Fibroblast of the aortic adventitia (primary cell): ENCODE measurements around the gene KIAA1328. TPM values are rescaled to one million over a fixed set of nuclear protein-coding genes. Genes with fewer than 3 reads are reported as not detected.

Experiments
- DNase-seq: peaks from one replicate; pipeline ENCODE4 v3.0.0-alpha.2; 2010; ENCODE audit warnings: low read depth
- H3K4me3 ChIP-seq: 2 replicates; pipeline ENCODE4 v1.5.1; 2011; ENCODE audit warnings: low read depth, mild to moderate bottlenecking, control low read depth, low read length, moderate library complexity
- total RNA-seq: library from RNA; depleted of rRNA; stranded (reverse); fragments of >200 nt; gene quantifications from 2 replicates; pipeline ENCODE4 v1.2.3, GENCODE V29; 2012; ENCODE audit warnings: low replicate concordance
- TF ChIP-seq, protein P1 (sequence below): IDR thresholded peaks from 2 replicates; pipeline ENCODE4 v1.5.1; 2011; ENCODE audit warnings: mild to moderate bottlenecking, low read length, control low read depth, inconsistent platforms; ENCODE audit not compliant: insufficient read depth

Gene KIAA1328
- total RNA-seq, 1 donor = 13.6 TPM

- no peak for DNase-seq
- TF ChIP-seq, protein P1, sequence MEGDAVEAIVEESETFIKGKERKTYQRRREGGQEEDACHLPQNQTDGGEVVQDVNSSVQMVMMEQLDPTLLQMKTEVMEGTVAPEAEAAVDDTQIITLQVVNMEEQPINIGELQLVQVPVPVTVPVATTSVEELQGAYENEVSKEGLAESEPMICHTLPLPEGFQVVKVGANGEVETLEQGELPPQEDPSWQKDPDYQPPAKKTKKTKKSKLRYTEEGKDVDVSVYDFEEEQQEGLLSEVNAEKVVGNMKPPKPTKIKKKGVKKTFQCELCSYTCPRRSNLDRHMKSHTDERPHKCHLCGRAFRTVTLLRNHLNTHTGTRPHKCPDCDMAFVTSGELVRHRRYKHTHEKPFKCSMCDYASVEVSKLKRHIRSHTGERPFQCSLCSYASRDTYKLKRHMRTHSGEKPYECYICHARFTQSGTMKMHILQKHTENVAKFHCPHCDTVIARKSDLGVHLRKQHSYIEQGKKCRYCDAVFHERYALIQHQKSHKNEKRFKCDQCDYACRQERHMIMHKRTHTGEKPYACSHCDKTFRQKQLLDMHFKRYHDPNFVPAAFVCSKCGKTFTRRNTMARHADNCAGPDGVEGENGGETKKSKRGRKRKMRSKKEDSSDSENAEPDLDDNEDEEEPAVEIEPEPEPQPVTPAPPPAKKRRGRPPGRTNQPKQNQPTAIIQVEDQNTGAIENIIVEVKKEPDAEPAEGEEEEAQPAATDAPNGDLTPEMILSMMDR = no peak
- no peak overlapping the region for H3K4me3 ChIP-seq
These were observed 235.3 kb downstream of the KIAA1328 start for GRCh38 chr18:37064187-37064586.

GRCh38 chr18:37065254-37065653, 236.3 kb downstream of the KIAA1328 start:
- TF ChIP-seq, protein P1 = no peak
- H3K4me3 ChIP-seq = no peak overlapping the region
- DNase-seq = no peak

DNA sequence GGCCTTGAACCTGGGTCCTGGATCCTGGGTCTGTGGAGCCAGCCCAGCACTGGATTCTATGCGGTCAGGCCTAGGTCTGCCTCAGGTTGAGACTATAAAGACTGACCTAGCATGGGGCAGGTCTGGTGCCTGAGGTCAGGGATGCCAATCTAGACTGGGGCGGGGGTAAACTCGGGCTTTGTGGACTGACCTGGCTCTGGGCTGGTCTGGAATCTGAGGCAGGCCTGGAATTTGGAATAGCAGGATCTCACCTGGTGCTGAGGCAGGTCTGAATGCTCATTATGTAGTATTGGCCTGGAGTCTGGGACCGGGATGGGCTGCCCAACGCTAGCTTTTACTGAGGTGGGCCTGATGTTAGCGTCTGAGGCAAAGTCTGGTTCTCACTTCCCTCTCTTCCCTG, 256.0 kb downstream of the KIAA1328 start:
- TF ChIP-seq, protein P1 = no peak
- DNase-seq = no peak
- no peak overlapping the region for H3K4me3 ChIP-seq

GRCh38 chr18:37085362-37085761, 256.4 kb downstream of the KIAA1328 start:
- DNase-seq = no peak
- no peak overlapping the region for H3K4me3 ChIP-seq
- TF ChIP-seq, protein P1 = no peak

DNA sequence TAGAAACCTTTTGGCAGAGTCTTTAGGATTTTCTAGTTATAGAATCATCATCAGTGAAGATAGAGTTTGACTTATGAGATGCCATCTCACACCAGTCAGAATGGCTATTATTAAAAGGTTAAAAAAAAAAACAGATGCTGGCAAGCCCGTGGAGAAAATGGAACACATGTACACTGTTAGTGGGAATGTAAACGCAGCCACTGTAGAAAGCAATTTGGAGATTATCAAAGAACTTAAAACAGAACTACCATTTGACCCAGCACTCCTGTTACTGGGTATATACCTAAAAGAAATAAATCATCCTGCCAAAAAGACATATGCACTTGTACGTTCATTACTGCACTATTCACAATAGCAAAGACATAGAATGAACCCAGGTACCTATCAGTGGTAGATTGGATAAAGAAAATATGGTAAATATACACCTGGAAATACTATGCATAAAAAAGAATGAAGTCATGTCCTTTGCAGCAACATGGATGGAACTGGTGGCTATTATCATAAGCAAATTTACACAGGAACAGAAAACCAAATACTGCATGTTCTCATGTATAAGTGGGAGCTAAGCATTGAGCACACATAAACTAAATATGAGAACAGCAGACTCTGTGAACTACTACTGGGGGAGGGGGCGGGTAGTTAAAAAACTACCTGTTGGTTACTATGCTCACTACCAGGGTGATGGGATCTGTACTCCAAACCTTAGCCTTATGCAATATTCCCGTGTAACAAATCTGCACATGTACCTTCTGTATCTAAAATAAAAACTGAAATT, 279.0 kb downstream of the KIAA1328 start:
- no peak overlapping the region for H3K4me3 ChIP-seq
- DNase-seq = no peak
- TF ChIP-seq, protein P1 = no peak

- no peak overlapping the region for H3K4me3 ChIP-seq
- DNase-seq = no peak
- TF ChIP-seq, protein P1 = no peak
These were observed 293.9 kb downstream of the KIAA1328 start for GRCh38 chr18:37122877-37123276.

GRCh38 chr18:37124516-37124915, 295.6 kb downstream of the KIAA1328 start:
- H3K4me3 ChIP-seq = no peak overlapping the region
- no peak for DNase-seq
- TF ChIP-seq, protein P1 = no peak
